KOPT-K1 (cell line): ENCODE data around the gene AP5S1.

Experiments
- H3K27ac ChIP-seq: fragments of 200-600 bp; sonication (generic); 2 replicates; pipeline ENCODE4 v1.5.1; 2016; ENCODE audit warnings: antibody characterized with exemption, mild to moderate bottlenecking, low read depth, low read length; ENCODE audit not compliant: poor library complexity, severe bottlenecking
- H3K36me3 ChIP-seq: fragments of 200-600 bp; sonication (generic); 2 replicates; pipeline ENCODE4 v1.5.1; 2017; ENCODE audit warnings: antibody characterized with exemption, mild to moderate bottlenecking, low read length, moderate library complexity; ENCODE audit not compliant: insufficient read depth
- H3K9me3 ChIP-seq: fragments of 200-600 bp; sonication (generic); 2 replicates; pipeline ENCODE4 v1.5.1; 2017; ENCODE audit warnings: antibody characterized with exemption, low read length, mild to moderate bottlenecking; ENCODE audit not compliant: insufficient read depth, poor library complexity, severe bottlenecking

The AP5S1 gene

DNA sequence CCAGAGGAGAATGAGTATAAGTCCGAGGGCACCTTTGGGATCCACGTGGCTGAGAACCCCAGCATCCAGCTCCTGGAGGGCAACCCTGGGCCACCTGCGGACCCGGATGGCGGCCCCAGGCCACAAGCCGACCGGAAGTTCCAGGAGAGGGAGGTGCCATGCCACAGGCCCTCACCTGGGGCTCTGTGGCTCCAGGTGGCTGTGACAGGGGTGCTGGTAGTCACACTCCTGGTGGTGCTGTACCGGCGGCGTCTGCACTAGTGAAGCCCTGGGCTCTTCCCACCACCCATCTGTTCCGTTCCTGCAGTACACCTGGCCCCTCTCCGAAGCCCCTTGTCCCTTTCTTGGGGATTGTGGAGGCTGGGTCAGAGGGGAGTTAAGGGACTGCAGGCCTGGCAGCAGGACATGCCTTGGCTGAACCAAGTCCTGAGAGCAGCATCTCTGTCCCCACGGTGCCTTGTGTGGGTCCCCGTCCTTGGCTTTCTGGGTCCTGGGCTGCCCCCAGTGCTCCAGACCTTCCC is 45.6 kb downstream of the AP5S1 start:
- H3K36me3 ChIP-seq = peaks cover 84% of the 10 kb centered on the region
- no peaks in the 10 kb centered on the region for H3K9me3 ChIP-seq

DNA sequence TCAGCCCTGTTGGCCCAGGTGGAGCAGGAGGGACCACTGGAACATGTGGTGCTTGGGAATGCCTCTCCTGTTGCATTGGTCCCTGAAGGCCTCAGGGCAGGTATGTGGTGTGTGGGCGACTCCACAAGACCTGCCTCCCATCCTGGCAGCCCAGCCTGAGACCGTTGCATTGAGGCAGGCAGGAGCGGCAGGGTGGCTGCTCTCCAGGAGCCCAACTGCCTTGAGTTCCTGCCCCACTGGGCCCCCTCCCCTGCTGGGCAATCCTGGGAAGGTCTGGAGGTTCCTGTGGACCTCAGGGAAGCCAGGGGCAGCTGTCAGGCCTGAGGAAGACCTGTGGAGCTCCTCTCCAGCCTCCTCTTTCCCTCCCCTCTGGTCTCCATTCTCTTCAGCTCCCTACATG is 46.1 kb downstream of the AP5S1 start:
- no peaks in the 10 kb centered on the region for H3K9me3 ChIP-seq
- H3K36me3 ChIP-seq = peaks cover 84% of the 10 kb centered on the region
- no peak overlapping the region for H3K27ac ChIP-seq

More for the DNA sequence above, 45.6 kb downstream of the AP5S1 start:
- H3K27ac ChIP-seq = no peak overlapping the region

DNA sequence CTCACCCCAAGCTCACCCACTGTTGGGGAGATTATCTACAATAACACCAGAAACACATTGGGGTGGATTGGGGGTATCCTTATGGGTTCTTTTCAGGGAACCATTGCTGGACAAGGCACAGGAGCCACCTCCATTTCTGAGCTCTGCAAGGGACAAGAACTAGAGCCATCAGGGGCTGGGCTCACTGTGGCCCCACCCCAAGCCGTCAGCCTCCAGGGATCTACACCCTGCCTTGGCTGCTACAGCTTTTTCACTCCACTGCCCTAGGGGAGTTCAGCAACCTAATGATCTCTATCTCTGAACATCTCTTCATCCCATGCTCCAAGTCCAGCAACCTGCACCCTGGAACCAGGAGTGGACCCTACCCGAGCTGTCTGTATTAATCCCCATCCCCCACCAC is 47.5 kb downstream of the AP5S1 start:
- peaks cover 83% of the 10 kb centered on the region for H3K36me3 ChIP-seq
- no peak overlapping the region for H3K27ac ChIP-seq
- no peaks in the 10 kb centered on the region for H3K9me3 ChIP-seq

DNA sequence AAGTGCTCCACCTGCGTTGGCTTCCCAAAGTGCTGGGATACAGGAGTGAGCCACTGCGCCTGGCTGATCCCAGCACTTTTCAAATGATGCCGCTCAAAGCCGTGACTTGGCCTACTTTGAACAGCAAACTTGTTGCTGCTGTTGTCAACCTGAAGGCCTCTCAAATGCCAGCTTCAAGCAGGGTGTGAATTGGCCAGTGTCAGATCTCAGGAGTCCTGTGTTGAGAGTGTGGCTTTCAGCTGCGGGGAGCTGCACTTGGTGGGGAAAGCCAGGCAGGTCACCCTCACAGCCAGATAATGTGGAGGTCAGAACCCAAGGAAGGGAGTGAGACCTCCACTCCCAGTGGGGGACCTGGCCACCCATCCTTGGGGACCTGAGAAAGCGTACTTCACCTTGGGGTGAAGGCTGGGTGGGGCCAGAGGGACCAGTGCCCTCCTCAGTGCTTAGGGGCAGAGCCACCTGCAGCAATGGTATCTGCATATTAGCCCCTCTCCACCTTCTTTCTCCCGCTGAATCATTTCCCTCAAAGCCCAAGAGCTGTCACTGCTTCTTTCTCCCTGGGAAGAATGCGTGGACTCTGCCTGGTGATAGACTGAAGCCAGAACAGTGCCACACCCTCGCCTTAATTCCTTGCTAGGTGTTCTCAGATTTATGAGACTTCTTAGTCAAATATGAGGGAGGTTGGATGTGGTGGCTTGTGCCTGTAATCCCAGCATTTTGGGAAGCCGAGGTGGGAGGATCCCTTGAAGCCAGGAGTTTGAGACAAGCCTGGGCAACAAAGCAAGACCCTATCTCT is 49.7 kb downstream of the AP5S1 start:
- H3K9me3 ChIP-seq = no peaks in the 10 kb centered on the region
- peaks cover 83% of the 10 kb centered on the region for H3K36me3 ChIP-seq
- no peak overlapping the region for H3K27ac ChIP-seq

DNA sequence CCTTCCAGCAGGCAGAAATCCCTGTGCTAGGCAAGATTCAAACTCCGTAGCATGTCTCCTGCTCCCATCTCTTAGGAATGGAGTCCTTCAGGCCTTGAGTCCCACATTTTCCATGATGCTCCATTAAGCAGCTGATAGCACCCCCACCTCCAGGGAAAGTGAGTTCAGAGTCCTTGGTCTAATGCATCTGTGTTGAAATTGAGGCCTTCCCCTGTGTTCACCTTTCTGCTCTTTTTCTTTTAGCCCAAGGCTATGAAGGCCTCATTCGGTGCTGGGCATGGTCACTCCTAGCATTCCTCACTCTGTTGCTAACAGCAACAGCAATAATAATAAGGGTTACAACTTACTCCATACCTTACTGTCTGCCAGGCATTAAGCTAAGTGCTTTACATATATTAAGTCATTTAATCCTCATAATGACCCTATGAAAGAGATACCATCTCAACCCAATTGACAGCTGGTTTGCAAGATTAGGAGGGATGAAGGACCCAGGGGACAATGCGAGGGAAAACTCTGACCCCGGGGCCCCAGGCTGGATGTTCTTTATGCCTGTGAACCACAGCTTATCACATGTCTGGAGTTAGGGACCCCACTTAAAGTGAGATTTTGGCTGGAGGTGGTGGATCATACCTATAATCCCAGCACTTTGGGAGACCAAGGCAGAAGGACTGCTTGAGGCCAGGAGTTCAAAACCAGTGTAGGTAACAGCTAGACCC is 51.4 kb downstream of the AP5S1 start:
- Histone ChIP-seq H3K9me3 (no peaks in the 10 kb centered on the region), H3K27ac (no peak overlapping the region), H3K36me3 (peaks cover 79% of the 10 kb centered on the region)

DNA sequence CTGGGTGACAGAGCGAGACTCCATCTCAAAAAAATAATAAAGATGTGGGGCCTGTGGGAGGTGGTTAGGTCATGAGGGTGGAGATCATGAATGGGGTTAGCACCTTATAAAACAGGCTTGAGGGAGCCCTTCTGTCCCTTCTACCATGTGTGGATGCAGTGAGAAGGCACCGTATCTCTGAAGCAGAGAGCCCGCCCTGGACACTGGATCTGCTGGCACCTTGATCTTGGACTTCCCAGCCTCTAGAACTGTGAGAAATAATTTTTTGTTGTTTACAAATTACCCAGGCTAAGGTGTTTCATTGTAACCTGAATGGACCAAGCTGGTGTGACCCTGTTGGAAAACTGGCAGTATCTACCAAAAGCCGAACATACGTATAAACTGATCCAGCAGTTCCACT is 53.2 kb downstream of the AP5S1 start:
- Histone ChIP-seq H3K36me3 (peaks cover 64% of the 10 kb centered on the region), H3K27ac (no peak overlapping the region), H3K9me3 (no peaks in the 10 kb centered on the region)

DNA sequence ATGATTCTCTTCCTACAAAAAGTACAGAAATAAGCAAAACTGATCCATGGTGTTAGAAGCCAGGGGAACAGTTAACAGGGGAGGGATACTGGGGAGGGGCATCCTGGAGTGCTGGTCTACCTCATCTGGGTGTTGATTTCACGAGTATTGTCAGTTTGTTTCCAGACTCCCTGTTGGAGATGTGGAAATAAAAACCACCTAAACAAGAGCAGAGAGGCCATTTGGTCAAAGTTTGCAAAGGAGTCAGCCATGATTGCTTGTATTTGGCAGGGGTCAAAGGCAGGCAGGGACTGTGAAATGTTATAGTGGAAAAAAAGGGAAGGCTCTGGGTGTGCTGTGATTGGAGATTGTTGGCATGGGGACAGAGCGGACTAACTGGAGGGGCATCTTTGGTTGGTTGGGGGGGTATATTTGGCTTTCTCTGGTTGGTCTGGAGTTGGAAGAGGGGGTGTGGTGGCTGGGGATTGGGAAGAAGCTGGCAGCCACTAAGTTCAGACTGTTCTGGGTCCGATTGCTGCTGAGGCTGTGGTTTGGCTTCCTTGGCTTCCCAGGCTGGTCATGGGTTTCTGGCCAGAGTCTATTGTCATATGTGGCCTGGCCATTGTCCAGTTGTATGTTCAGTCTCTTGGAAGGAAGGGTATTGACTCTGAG is 54.0 kb downstream of the AP5S1 start:
- H3K27ac ChIP-seq = no peak overlapping the region

DNA sequence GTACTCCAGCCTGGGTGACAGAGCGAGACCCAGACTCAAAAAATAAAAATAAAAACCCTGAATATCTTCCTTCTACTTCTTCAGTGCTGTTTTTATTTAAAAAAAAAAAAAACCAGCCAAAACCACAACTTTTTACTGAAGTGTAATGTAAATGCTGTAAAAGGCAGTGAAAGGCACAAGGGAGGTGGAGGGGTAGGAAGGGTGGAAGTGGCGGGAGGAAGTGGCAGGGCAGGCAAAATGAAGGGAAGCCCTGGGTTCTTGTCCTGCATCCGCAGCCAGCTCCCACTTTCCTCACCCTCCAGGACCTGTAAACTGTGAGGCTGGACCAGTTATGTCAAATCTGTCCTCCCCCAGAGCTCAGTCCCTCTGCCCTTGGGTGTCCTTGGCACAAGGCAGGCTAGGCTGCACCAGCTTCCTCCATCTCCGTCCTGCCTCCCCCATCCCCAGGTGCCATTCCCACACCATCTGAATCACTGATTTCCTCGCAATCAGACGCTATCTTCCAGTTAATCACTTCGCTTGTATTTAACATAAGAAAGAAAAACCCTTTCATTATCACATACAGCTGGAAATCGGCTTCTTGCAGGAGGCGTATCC is 55.1 kb downstream of the AP5S1 start:
- H3K9me3 ChIP-seq = no peaks in the 10 kb centered on the region
- no peak overlapping the region for H3K27ac ChIP-seq
- peaks cover 65% of the 10 kb centered on the region for H3K36me3 ChIP-seq

More for the DNA sequence above, 54.0 kb downstream of the AP5S1 start:
- H3K36me3 ChIP-seq = peaks cover 63% of the 10 kb centered on the region
- H3K9me3 ChIP-seq = no peaks in the 10 kb centered on the region

DNA sequence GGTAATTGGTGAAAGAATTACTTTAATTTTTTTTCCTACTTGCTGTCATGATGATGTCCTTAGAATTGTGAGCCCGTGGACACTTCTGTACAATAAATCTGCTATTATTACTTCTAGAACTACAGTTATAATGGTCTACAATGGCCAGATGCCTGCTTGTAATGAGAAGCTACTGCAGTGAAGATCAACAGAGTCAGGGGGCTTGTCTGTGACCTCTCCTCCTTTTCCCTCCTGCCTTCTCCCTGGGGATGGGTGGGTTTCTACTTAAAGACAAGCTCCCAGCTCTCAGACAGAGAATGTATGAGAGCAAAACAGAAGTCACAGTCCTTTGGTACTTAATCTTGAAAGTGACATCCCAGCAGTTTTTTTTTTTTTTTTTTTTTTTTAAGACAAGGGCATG is 55.7 kb downstream of the AP5S1 start:
- no peak overlapping the region for H3K27ac ChIP-seq
- H3K9me3 ChIP-seq = no peaks in the 10 kb centered on the region
- peaks cover 68% of the 10 kb centered on the region for H3K36me3 ChIP-seq

DNA sequence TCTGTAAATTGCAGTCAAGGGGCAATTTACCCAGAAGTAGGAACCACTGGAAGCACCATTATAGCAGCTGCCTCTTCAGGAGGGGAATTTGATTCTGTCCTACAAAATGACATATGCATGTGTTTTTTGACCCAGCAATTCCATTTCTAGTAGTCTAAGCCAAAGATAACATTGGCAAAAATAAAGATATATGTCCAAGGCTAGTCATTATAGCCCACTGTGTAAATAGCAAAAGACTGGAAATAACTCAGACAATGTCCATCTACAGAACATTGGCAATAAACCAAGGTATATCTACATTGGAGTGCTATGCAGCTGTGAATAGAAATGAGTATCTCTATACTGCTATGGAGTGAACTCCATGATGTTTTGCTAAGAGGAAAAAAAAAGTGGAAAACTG is 56.3 kb downstream of the AP5S1 start:
- no peaks in the 10 kb centered on the region for H3K9me3 ChIP-seq
- no peak overlapping the region for H3K27ac ChIP-seq
- H3K36me3 ChIP-seq = peaks cover 61% of the 10 kb centered on the region
